NB4 (cell line): ENCODE data around the gene AHRR.

Experiments used
- DNase-seq: peaks from one replicate; pipeline ENCODE4 v3.0.0; 2010; ENCODE audit warnings: low read depth
- H3K4me3 ChIP-seq: one replicate; pipeline ENCODE4 v1.5.1; 2011; ENCODE audit warnings: mild to moderate bottlenecking, low read depth, low read length, moderate library complexity
- MYC ChIP-seq: IDR thresholded peaks from 2 replicates; pipeline ENCODE4 v1.6.1; 2011; ENCODE audit warnings: low read depth, low read length
- POLR2A ChIP-seq: IDR thresholded peaks from 2 replicates; pipeline ENCODE4 v1.6.1; 2011; ENCODE audit warnings: mild to moderate bottlenecking; ENCODE audit not compliant: insufficient read length; ENCODE audit errors: extremely low read depth
- TF ChIP-seq, protein P1 (sequence below): IDR thresholded peaks from 2 replicates; pipeline ENCODE4 v1.6.1; 2011; ENCODE audit warnings: low read depth, low read length
- TF ChIP-seq, protein P2 (sequence below): IDR thresholded peaks from one replicate; pipeline ENCODE4 v1.5.1; 2012; ENCODE audit warnings: low read depth, low read length

Gene AHRR

DNA sequence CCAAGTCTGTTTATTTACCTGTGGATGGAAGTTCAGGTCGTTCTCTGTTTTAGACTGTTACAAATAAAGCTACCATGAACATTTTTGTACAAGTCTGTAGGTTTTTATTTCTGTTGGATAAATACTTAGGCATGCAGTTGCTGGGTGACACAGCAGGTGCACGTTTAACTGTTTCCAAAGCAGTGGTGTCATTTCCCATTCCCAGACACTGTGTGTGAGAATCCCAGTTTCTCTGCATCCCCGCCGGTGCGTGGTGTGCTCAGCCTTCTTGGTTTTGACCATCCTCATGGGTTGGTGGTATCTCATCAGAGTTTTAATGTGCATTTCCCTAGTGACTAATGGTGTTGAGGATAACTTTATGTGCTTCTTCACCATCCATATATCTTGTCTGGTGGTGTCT is 27.2 kb downstream of the AHRR start:
- TF ChIP-seq MYC (no peak), POLR2A (no peak)
- TF ChIP-seq, protein P1, sequence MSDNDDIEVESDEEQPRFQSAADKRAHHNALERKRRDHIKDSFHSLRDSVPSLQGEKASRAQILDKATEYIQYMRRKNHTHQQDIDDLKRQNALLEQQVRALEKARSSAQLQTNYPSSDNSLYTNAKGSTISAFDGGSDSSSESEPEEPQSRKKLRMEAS = no peak
- TF ChIP-seq, protein P2, sequence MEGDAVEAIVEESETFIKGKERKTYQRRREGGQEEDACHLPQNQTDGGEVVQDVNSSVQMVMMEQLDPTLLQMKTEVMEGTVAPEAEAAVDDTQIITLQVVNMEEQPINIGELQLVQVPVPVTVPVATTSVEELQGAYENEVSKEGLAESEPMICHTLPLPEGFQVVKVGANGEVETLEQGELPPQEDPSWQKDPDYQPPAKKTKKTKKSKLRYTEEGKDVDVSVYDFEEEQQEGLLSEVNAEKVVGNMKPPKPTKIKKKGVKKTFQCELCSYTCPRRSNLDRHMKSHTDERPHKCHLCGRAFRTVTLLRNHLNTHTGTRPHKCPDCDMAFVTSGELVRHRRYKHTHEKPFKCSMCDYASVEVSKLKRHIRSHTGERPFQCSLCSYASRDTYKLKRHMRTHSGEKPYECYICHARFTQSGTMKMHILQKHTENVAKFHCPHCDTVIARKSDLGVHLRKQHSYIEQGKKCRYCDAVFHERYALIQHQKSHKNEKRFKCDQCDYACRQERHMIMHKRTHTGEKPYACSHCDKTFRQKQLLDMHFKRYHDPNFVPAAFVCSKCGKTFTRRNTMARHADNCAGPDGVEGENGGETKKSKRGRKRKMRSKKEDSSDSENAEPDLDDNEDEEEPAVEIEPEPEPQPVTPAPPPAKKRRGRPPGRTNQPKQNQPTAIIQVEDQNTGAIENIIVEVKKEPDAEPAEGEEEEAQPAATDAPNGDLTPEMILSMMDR = no peak
- no peak overlapping the region for H3K4me3 ChIP-seq
- DNase-seq = no peak

DNA sequence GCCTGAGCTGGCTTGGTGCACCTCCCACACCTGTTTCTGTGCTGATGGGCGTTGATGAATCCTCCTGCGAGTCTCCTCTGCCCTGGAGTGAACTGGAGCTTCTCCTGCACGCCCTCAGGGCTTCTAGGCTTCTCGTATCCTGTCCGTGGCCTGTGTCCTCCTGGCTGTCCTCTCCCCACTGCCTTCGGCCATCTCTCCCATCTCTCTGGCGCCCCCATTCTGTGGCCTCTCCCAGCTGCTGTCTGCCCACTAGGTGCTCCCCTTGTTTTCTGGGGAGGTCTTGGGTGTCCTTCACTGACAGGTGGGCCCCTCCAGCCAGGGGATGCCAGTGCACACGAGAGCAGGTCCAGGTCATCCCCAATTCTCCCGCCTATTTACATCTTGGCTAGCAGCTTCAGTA is 28.8 kb downstream of the AHRR start:
- DNase-seq = peak; percentile 41
- no peak overlapping the region for H3K4me3 ChIP-seq

DNA sequence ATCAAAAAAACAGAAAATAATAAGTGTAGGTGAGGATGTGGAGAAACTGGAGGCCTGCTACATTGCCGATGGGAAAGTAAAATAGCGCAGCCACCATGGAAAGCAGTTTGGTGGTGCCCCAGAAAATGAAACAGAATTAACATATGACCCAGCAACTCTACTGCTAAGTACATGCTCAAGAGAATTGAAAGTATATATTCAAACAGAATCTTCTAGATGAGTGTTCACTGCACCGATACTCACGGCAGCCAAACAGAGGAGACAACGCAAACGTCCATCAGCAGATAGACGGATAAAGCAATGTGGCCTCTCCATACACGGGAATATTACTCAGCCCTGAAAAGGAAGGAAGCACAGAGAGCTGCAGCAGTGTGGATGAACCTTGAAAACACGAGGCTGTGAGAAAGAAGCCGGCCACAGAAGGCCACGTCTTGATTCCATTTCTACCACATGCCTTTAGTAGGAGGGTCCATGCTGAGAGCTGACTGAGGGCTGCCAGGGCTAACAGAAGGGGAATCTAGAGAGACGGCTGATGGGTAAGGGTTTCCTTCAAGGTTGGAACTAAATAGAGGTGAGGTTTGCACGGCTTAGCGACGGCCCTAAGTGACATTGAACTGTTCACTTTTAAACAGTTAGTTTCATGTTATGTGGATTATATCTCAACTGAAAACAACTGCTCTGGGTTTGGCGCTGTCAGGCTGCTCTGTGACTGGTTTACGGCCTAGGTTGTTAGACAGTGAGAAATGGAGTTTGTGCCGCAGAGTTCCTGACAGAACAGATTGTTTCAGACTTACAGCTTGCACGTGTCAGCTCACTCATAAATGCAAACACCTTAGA is 29.8 kb downstream of the AHRR start:
- DNase-seq = no peak
- TF ChIP-seq POLR2A = no peak
- TF ChIP-seq, protein P1 = no peak
- TF ChIP-seq, protein P2 = no peak
- no peak for TF ChIP-seq MYC
- no peak overlapping the region for H3K4me3 ChIP-seq

More for the DNA sequence above, 28.8 kb downstream of the AHRR start:
- TF ChIP-seq, protein P2 = peak; percentile 47
- TF ChIP-seq POLR2A = no peak

DNA sequence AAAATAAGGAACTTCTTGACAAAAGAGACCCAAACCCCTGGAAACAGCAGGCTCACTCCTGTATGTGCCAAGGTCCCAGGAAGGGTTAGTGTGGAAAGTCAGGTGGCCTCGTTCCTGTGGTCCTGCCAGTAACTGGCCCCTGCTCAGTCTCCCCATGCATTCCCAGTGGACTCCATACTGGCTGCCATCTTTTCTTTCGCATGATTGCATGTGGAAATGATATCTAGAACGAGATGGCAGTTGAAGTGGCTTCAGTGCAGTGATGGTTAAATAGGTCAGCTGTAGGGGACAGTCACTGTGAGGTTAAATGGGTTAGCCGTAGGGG is 30.4 kb downstream of the AHRR start:
- TF ChIP-seq MYC (no peak), POLR2A (no peak)
- TF ChIP-seq, protein P2 = no peak
- TF ChIP-seq, protein P1 = no peak
- H3K4me3 ChIP-seq = no peak overlapping the region
- peak; percentile 28 for DNase-seq

DNA sequence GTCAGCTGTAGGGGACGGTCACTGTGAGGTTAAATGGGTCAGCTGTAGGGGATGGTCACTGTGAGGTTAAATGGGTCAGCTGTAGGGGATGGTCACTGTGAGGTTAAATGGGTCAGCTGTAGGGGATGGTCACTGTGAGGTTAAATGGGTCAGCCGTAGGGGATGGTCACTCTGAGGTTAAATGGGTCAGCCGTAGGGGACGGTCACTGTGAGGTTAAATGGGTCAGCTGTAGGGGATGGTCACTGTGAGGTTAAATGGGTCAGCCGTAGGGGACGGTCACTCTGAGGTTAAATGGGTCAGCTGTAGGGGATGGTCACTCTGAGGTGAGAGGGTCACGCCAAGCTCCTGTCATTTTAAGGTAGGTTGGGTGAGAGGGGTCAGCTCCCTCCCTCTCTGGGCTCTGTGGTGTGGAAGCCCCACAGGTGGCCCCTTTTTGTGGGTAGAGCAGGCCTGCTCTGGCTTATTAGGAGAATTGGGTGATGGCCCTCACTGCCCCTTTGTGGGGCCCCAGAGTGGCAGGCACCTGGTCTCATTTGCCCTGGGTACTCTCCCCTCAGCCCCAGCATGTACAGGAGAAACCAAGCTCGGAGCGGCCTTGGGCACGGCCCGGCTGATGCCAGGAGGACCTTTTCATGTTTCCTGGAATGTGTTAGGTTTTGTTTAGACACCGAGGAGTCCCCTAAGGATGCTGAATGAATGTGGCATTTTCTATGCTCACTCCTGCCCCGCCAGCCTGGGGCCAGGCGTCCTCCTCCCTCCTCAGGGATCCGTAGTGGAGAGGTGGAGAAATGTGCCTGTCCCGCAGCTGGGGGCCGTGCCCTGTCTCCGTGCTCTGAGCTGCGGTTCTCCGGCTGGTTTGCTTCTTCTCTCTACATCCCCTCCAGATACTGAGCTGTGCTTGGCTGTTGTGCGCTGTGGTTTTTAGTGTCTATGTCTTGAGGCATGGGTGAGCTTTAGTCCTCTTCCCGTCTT is 31.4 kb downstream of the AHRR start:
- TF ChIP-seq POLR2A (no peak), MYC (no peak)
- TF ChIP-seq, protein P2 = no peak
- TF ChIP-seq, protein P1 = no peak
- DNase-seq = peak; percentile 26
- H3K4me3 ChIP-seq = no peak overlapping the region
